ENCODE data around the gene GDAP1L1.
A peak's percentile ranks its signal among the peaks of the same experiment; 100 is the strongest.
"Not testable (repeated sequence)": the region's sequence is repeated elsewhere in the genome, so short reads cannot be mapped to it uniquely, and the experiment has no call there.

Gene GDAP1L1

DNA sequence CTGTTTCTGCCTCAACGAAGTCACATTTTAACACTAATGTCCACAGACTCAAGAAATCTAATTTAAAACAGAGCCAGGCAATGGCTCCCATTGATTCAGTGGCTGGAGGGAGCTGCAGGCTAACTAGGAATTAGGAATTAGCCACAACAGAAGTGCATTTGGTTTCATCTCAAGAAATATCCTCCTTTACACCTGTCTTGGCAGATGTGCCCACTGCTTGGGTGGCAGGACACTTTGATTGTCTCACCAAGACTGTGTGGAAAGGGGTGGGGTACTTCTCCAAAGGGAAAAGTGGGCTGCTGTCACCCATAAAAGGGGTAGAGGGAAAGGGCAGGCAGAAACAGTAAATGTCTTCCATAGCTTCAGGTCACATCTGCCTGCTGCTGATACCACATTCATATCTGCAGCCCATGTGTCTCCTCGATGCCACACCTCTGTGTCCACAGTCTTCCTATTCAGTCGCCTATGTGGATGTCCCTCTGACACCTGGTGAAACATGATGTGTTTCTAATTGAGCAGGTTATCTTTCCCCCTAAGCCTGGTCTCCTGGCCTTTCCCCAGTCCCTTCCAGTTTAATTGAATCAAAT lies 25.6 kb upstream of the GDAP1L1 start:
- no peak for DNase-seq

DNA sequence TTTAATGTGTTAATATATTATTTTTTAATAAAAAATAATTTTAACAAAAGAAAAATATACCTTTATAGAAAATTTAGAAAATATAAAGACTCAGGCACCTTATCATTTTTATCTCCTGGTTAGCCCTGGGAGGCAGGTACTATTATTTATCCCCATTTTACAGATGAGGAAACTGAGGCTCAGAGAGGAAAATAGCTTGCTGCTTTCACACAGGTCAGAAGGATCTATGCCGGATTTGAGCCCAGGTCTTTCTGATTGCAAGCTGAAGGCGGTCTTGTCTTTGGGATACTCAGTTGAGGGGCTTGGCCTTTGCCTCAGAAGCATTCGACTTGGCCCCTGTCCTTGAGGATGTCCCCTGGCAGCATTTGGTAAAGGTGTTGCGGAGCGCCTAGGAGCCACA lies 25.1 kb upstream of the GDAP1L1 start:
- DNase-seq: no peak

DNA sequence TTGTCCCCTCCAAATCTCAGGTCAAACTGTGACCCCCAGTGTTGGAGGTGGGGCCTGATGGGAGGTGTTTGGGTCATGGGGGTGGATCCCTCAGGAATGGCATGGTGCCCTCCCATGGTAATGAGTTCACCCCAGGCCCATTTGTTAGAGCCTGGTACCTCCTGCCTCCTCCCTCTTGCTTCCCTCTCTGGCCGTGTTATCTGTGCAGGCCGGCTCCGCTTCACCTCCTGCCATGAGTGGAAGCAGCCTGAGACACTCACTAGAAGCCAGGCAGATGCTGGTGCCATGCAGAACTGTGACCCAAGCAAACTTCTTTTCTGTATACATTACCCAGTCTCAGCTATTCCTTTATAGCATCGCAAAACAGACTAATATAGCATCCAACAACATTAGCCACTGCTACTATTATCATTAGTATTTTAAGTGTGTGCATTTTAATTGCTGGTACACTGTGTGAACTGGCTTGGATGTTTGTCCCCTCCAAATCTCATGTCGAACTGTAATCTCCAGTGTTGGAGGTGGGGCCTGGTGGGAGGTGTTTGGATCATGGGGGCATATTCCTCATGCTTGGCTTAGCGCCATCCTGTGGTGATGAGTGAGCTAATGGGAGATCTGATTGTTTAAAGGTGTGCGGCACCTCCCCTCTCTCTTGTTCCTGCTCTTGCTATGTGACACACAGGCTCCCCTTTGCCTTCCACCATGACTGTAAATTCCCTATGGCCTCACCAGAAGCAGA lies 24.3 kb upstream of the GDAP1L1 start:
- no peak for DNase-seq

DNA sequence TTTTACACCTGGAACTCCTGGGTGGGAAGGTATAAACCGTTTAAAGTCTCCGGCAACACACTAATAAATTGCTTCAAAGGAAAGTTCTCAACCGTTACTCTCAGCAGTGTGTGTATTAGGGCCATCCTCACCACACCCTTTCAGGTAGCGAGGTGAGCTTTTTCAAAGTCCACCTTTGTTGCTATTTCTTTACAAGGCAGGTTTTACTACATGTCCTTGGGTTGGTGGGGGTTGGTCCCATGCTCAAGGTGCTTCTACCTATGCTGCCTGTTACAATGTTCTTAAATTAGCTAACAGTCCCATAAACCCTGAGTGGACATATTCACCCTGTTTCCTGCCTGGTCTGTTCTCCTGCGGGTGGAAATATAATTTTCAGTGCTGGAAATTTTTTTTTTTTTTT lies 23.4 kb upstream of the GDAP1L1 start:
- no peak for DNase-seq

DNA sequence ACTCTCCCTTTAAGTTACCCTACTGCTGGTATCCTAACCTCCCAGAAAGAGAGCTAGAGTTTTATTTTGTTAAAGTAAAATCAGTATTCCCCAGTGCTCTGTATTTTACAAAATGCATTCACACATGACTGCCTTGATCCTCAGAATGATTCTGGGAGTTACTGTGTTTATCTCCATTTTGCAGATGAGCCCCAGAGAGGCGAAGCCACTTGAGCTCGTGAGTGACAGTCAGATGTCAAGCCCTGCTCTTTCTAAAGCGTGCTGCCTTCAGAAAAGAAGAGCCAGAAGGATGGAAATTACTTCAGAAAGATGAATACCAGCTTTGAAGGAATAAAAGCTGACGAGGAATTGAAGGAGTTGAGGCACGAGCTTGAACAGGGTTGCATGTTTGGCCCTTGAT lies 22.5 kb upstream of the GDAP1L1 start:
- DNase-seq: no peak

DNA sequence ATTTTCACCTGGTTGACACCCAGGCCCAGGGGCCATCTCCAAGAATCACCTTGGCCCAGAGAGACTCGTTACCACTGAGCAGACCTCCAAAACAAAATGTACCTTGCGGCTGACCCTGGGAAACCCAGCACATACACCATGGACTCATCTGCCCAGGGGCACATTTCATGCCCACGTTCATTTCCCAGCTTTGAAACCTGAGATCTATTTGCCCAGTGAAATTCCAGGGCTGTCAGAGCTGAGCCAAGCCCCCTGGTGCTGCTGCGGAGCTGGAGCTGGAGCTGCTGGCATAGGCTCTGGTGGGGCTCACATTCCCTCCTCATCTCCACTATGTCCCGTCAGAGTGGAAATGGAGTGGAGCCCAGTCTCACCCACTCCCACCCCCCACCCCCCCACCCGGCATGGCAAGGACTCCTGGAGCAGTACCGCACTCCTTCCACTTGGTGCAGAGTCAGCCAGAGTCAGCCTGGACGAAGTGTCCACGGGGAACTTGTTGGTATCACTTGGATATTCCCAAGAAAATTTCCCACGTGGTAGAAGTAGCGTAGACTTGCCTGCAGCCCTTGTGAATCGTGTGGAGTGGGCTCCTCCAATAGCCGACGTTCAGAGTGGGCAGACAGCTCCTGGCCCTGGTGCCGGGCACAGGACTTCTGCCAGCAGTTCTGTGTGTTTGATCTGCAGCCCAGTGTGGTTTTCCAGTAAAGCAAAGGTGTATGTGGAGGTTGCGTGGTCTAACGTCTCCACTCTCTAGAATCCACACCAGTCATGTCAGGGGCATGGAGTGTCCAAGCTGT lies 18.4 kb upstream of the GDAP1L1 start:
- no peak for DNase-seq

- no peak for DNase-seq
These were observed 15.9 kb upstream of the GDAP1L1 start for GRCh38 chr20:44231193-44231592.

DNA sequence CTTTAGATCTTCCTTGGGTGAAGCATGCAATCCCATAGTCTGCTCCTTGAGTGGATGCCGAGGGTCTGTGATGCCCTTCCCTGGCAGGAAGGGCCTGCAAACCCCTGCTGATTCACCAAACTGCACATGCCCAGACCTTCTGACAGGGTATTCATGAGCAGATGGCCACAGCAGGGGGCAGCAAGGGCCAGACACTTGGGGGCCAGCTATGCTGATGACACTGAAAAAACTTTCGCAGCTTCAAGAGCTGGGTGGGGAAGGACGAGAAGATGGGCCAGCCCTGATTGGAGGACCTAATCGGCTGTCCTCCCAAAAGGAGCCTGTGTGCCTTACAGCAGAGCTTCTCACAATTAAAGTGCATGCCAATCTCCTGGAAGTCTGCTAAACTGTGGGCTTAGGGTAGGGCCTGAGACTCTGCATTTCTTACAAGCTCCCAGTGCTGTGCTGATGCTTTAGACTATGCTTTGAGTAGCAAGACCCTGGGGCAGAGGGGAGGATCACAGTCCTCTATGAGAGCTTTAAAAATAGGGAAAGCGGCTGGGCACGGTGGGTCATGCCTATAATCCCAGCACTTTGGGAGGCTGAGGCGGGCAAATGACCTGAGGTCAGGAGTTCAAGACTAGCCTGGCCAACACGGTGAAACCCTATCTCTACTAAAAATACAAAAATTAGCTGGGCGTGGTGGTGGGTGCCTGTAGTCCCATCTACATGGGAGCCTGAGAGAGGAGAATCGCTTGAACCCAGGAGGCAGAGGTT lies 15.2 kb upstream of the GDAP1L1 start:
- DNase-seq: no peak

- not testable (repeated sequence) for DNase-seq
These were observed 14.6 kb upstream of the GDAP1L1 start for GRCh38 chr20:44232469-44232856.

- no peak for DNase-seq
These were observed 13.6 kb upstream of the GDAP1L1 start for GRCh38 chr20:44233436-44234016.

DNA sequence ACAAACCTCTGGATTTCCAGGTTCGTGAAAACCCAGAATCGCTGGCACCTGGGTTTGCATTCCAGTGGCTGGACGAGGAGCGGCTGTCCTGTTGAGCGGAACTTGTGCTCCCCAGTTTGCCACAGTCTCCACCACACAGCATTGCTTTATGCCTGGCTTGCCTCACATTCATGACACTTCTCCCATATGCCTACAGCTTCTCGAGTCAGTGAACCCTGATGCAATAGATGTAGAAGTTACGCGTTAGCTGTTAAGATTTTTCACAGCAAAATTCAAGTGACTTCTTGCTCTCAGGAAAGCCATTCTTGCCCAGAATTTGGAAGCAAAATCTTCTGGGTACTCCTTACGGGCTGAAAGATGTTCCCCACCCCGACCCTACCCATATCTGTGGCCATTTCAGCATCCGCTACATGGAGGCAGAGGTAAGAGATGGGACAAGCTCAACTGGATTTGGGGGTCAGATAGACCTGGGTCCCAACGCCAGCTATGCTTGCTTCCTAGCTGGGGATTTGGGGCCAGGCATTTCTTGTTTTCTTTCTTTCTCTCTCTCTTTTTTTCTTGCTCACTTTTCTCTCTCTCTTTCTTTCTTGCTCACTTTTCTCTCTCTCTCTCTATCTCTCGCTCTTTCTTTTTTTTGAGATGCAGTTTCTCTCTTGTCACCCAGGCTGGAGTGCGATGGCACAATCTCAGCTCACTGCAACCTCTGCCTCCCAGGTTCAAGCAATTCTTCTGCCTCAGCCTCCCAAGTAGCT lies 12.4 kb upstream of the GDAP1L1 start:
- no peak for DNase-seq

DNA sequence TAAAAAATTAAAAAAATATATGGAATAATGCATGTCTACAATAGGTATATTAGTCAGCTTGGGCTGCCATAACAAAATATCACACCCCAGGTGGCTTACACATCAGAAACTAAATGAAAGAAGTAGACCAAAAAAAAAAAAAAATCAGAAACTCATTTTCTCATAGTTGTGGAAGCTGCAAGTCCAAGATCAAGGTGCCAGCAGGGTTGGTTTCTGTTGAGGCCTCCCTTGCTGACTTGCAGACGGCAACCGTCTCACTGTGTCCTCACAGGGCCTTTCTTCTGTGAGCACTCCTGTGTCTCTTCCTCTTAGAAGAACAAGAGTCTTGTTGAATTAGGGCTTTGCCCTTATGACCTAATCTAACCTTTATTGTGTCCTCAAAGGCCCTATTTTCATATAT lies 11.4 kb upstream of the GDAP1L1 start:
- DNase-seq: no peak

GRCh38 chr20:44236840-44237239 lies 10.3 kb upstream of the GDAP1L1 start:
- not testable (repeated sequence) for DNase-seq

GRCh38 chr20:44241796-44242195 lies 5.3 kb upstream of the GDAP1L1 start:
- DNase-seq: no peak

- no peak for DNase-seq
These were observed 1.1 kb upstream of the GDAP1L1 start for GRCh38 chr20:44245977-44246376.

GRCh38 chr20:44247586-44248409 lies 690 bp downstream of the GDAP1L1 start:
- peak; percentile 22 for DNase-seq

DNA sequence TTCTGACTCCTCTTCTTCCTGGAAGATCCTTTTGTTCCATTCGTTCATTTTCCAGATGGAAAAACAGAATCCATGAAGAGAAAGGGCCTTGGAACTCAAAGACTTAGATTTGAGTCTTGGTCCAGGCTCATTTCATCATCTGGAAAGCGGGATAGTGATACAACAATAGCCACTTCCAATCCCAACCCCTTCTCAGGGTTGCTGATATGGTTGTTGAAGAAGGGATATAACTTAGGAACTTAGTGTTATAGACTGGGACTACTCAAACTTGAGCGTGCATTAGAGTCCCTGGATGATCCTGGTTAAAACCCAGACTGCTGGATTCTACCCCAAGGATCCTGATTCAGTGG lies 1.3 kb downstream of the GDAP1L1 start:
- no peak for DNase-seq

DNA sequence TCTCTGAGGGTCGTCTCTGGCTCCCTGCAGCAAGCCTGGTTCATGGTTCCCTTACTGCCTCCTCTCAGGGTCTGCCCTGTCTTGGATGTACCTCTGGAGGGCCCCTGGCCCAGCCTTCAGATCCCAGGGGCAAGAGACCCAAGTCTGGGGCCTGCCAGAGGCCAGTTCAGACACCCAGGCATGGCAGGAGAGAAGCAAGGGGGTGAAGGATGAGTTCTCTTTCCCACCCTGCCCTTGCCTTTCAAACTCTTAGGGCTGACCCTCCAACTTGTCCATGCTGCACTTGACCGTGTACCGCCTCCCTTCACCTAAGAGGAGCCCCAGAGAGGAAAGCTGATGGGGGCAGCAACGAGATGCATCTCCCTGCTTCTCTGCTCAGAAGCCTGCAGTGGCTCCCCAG lies 4.2 kb downstream of the GDAP1L1 start:
- DNase-seq: no peak

DNA sequence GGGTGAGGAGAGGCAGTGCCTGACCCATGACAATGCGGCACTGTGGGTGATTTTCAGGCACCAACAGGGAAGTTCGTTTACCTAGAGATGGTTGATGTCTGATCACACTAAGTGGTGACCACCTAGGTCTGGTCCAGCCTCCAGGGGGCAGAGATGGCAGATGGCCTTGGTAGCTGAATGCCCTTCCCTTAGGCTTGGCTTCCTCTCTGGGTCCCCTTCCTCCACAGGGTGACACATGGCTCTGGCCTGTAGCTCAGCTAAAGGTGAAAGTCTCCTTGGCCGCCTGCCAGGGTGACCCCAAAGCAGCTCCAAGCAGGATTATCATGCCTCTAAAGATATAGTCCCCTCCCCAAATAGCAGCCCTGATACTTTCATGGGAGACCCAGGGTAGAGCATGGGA lies 6.4 kb downstream of the GDAP1L1 start:
- DNase-seq: no peak

- DNase-seq: no peak
These were observed 7.0 kb downstream of the GDAP1L1 start for GRCh38 chr20:44254073-44254472.

- DNase-seq: no peak
These were observed 8.8 kb downstream of the GDAP1L1 start for GRCh38 chr20:44255942-44256341.
